Karpas-422 (cell line): ENCODE results near the gene CCDC57. TPM values are rescaled to one million over a fixed set of nuclear protein-coding genes. Genes with fewer than 3 reads are reported as not detected.
"Not testable (repeated sequence)": the region's sequence is repeated elsewhere in the genome, so short reads cannot be mapped to it uniquely, and the experiment has no call there.

Experiments
- DNase-seq: peaks from one replicate; pipeline ENCODE4 v3.0.0-alpha.2; 2015
- H2AFZ ChIP-seq: fragments of 200-600 bp; sonication (generic); 2 replicates; pipeline ENCODE4 v1.6.1; 2014; ENCODE audit warnings: antibody characterized with exemption, low read length, mixed read lengths
- H3K27ac ChIP-seq: fragments of 200-600 bp; sonication (generic); 2 replicates; pipeline ENCODE4 v1.5.1; 2014; ENCODE audit warnings: mild to moderate bottlenecking, low read length, moderate library complexity
- H3K27me3 ChIP-seq: fragments of 200-600 bp; sonication (generic); 2 replicates; pipeline ENCODE4 v1.6.1; 2014; ENCODE audit warnings: low read length, mixed read lengths
- H3K36me3 ChIP-seq: fragments of 200-600 bp; sonication (generic); 2 replicates; pipeline ENCODE4 v1.6.1; 2014; ENCODE audit warnings: low read length, mixed read lengths; ENCODE audit not compliant: insufficient read depth
- H3K4me1 ChIP-seq: fragments of 200-600 bp; sonication (generic); 2 replicates; pipeline ENCODE4 v1.6.1; 2014; ENCODE audit warnings: mild to moderate bottlenecking, low read length, mixed read lengths
- H3K4me2 ChIP-seq: fragments of 200-600 bp; sonication (generic); 2 replicates; pipeline ENCODE4 v1.6.1; 2014; ENCODE audit warnings: low read length, low read depth, mild to moderate bottlenecking; ENCODE audit not compliant: poor library complexity, severe bottlenecking
- H3K4me3 ChIP-seq: fragments of 200-600 bp; sonication (generic); 2 replicates; pipeline ENCODE4 v1.5.1; 2014; ENCODE audit warnings: mild to moderate bottlenecking, antibody characterized with exemption, low read length, mixed read lengths
- H3K79me2 ChIP-seq: fragments of 200-600 bp; sonication (generic); 2 replicates; pipeline ENCODE4 v1.6.1; 2014; ENCODE audit warnings: mild to moderate bottlenecking, low read length, mixed read lengths
- H3K9ac ChIP-seq: fragments of 200-600 bp; sonication (generic); 2 replicates; pipeline ENCODE4 v1.6.0; 2014; ENCODE audit warnings: low read length
- H3K9me2 ChIP-seq: fragments of 200-600 bp; sonication (generic), shearing (Covaris generic); replicated peaks from 2 replicates; pipeline ENCODE4 v1.6.0; 2014; ENCODE audit warnings: mild to moderate bottlenecking, low read length, moderate library complexity; ENCODE audit not compliant: insufficient read depth
- H3K9me3 ChIP-seq: fragments of 300-700, 200-600 bp; sonication (generic); 2 replicates; pipeline ENCODE4 v1.6.1; 2014; ENCODE audit warnings: low read length, mixed read lengths
- H4K20me1 ChIP-seq: fragments of 200-600 bp; sonication (generic); 2 replicates; pipeline ENCODE4 v1.6.1; 2014; ENCODE audit warnings: mild to moderate bottlenecking, antibody characterized with exemption, low read length, low read depth; ENCODE audit not compliant: insufficient read depth
- total RNA-seq: library from RNA; depleted of rRNA; stranded (reverse); fragments of >200 nt; shearing (Covaris generic); gene quantifications from 2 replicates; pipeline ENCODE4 v1.2.3, GENCODE V29; 2014; ENCODE audit warnings: low replicate concordance

The CCDC57 gene
- total RNA-seq, 1 experiment from 2014 or later: 31.3 TPM

DNA sequence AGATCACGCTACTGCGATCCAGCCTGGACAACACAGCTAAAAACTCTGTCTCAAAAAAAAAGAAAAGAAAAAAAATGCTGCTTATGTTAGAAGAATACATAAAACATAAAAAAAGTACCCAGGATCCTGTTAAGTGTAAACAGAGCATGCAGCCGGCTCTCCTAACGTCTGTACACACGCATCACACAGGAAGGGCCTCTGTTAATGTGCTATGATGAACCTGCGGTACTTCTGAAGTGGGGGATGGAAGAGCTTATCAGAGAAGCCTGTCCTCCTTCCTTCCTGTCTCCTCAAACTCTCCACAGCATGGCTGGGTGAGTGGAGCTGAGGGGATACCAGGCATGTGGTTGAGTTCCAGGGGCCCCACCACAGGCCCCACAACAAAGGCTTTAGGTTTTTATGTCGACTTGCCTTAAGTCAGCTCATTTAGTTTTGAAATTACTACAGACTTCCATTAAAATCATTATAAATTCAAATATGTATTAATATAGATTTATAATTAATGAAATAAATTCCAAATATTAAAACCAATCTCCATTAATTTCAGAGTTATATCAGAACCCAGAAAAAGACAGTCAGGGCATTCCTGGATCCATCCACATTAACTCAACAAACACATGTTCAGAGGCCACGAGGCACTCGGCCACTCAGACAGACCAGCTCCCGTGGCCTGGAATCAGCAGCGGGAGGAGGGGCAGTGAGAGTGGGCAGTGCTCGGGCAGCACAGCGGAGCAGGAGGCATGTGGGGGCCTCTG lies 11.7 kb downstream of the CCDC57 start:
- H3K4me1 ChIP-seq: peaks cover 4% of the 10 kb centered on the region
- H3K9me3 ChIP-seq: no peaks in the 10 kb centered on the region
- H4K20me1 ChIP-seq: no peaks in the 10 kb centered on the region
- no peaks in the 10 kb centered on the region for H3K9me2 ChIP-seq
- no peak for DNase-seq
- no peaks in the 10 kb centered on the region for H3K36me3 ChIP-seq
- H2AFZ ChIP-seq: no peak overlapping the region
- H3K9ac ChIP-seq: no peak overlapping the region
- no peak overlapping the region for H3K4me3 ChIP-seq
- H3K27ac ChIP-seq: no peak overlapping the region
- H3K4me2 ChIP-seq: no peak overlapping the region
- no peaks in the 10 kb centered on the region for H3K79me2 ChIP-seq
- no peaks in the 10 kb centered on the region for H3K27me3 ChIP-seq

DNA sequence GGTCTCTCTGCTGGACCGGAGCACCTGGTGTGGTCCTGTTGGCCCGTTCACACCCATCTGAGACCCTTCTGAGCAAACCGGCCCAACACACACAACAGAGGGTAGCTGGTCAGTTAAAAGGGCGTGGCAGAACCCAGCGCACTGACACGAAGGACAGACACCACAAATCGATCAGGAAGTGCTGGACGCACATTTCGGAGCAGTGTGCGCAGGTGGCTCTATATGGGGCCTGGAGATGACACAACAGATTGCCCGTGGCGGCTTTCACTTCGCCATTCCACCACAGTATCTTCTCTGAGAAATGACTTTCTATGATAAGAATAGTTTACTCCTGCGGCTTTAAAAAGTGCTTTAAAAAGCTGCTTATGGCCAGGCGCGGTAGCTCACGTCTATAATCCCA lies 12.5 kb downstream of the CCDC57 start:
- Histone ChIP-seq H3K4me1 (no peaks in the 10 kb centered on the region), H3K4me2 (no peak overlapping the region), H3K9me3 (no peaks in the 10 kb centered on the region), H3K36me3 (no peaks in the 10 kb centered on the region), H3K4me3 (no peak overlapping the region), H3K9me2 (no peaks in the 10 kb centered on the region), H3K27ac (no peak overlapping the region), H3K9ac (no peak overlapping the region), H3K27me3 (no peaks in the 10 kb centered on the region), H3K79me2 (no peaks in the 10 kb centered on the region), H4K20me1 (no peaks in the 10 kb centered on the region), H2AFZ (no peak overlapping the region)
- DNase-seq: no peak

DNA sequence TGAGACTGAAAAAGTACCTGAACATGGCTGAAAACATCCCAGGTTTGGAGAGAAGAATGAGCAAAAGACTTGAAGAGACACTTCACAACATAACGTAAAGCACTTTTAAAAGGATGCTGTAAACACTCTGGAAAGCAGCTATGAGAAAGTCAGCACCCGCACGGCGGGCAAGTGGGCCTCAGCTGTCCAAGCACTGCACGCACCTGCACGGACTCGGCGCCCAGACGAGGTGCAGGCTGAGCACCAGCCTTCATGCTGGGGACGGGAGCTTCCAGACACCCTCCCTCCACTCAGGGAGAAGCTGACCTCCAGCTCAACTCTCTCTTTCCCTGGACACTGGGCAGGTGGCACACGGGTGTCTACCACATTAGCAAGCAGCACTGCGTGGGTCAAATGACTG lies 13.1 kb downstream of the CCDC57 start:
- Histone ChIP-seq H2AFZ (no peak overlapping the region), H3K9me3 (no peaks in the 10 kb centered on the region), H3K4me3 (no peak overlapping the region), H3K36me3 (no peaks in the 10 kb centered on the region), H3K27ac (no peak overlapping the region), H3K4me1 (no peaks in the 10 kb centered on the region), H3K79me2 (no peaks in the 10 kb centered on the region), H3K9ac (no peak overlapping the region), H4K20me1 (no peaks in the 10 kb centered on the region), H3K4me2 (no peak overlapping the region), H3K27me3 (no peaks in the 10 kb centered on the region), H3K9me2 (no peaks in the 10 kb centered on the region)
- DNase-seq: no peak

DNA sequence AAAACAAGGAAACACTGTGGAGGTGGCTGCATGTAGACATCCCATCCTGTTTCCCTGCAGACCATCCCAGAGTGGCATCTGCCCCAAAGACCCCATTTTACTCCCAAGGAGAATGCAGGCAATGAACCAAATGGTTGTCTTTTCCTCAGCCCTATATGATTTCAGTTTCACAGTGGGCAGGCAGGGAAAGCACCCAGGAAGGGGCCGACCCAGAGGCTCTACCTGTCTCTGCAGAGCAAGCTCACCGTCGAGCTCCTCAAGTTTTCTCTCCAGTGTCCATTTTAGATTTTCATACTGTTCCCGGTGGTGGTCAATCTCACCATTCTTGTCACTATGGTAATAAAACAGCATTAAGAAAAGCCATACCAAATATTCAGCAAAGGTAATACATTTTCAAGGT lies 14.6 kb downstream of the CCDC57 start:
- Histone ChIP-seq H3K9ac (no peak overlapping the region), H3K27me3 (no peaks in the 10 kb centered on the region), H3K79me2 (no peaks in the 10 kb centered on the region), H3K36me3 (no peaks in the 10 kb centered on the region), H3K4me3 (no peak overlapping the region), H3K9me2 (no peaks in the 10 kb centered on the region), H3K27ac (no peak overlapping the region), H3K4me1 (no peaks in the 10 kb centered on the region), H2AFZ (no peak overlapping the region), H3K4me2 (no peak overlapping the region), H3K9me3 (no peaks in the 10 kb centered on the region), H4K20me1 (no peaks in the 10 kb centered on the region)
- DNase-seq: no peak

DNA sequence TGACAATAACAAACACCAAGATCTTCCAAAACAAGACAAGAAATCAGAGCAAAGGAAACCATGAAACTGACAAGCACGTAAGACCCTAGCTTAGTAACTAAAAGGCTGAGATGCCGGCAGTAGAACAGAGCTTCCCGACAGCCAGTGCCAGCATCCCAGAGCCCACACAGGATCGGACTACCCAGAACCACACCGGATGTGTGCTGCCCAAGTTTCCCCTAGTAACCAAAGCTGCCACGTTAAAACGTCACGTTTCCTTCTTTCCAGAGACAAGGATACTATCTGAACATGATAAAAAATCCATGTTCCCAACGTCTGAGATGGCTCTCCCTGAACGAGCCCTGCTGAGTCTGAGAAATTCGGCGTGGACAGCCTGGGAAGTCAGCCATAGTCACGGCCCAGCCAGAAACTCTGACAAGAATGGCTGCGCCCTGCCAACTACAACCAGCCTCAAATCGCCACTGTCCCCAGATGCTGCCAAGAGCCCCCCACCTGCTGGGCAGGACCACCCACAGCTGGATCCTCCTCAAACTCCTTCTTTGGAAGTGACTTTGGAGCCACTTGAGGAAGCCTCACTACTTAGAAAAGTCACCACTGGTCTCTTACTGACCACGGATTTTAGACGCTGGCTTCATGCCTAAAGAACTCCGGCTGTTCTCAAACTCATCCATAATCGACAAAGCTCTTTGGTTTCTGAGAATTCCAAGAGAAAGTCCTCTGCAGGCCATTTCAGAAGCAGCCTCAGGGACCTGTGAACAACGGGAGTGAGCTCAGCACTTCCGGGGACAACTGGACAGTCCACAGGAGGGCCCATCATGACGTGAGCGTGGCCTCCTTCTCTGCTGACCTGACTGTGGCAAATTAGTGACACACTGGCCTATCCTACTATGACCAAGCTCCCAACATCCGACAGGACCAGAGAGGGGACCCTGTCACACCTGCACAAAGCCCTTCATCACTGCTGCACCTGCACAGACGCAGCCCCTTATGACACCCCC lies 16.7 kb downstream of the CCDC57 start:
- H3K4me1 ChIP-seq: no peaks in the 10 kb centered on the region
- H3K9me2 ChIP-seq: no peaks in the 10 kb centered on the region
- H3K27me3 ChIP-seq: no peaks in the 10 kb centered on the region
- H3K27ac ChIP-seq: no peak overlapping the region
- no peaks in the 10 kb centered on the region for H4K20me1 ChIP-seq
- H2AFZ ChIP-seq: no peak overlapping the region
- no peak for DNase-seq
- no peaks in the 10 kb centered on the region for H3K79me2 ChIP-seq
- H3K4me2 ChIP-seq: no peak overlapping the region
- H3K36me3 ChIP-seq: no peaks in the 10 kb centered on the region
- H3K4me3 ChIP-seq: no peak overlapping the region
- no peaks in the 10 kb centered on the region for H3K9me3 ChIP-seq
- no peak overlapping the region for H3K9ac ChIP-seq

DNA sequence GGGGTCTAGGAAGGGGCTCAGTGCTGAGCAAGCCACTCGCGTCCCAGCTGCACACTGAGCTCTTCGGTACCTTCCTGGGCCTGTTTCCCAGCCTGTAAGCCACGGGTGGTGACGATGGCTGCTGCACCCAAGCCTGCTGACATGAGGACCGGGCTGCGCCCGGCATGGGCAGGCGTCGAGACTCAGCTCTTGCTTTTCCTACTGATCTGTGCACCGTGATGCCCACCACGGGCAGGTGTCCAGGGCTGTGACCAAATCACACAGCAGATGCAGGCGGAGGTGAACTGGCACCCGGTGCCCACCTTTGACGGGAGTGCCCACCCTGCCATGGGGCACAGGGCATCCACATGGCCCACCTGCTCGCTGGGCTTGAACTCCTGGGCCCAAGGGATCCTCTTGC lies 17.9 kb downstream of the CCDC57 start:
- H3K36me3 ChIP-seq: no peaks in the 10 kb centered on the region
- H3K79me2 ChIP-seq: no peaks in the 10 kb centered on the region
- H4K20me1 ChIP-seq: no peaks in the 10 kb centered on the region
- H3K9me3 ChIP-seq: no peaks in the 10 kb centered on the region
- no peaks in the 10 kb centered on the region for H3K9me2 ChIP-seq
- no peak overlapping the region for H3K4me2 ChIP-seq
- H3K27ac ChIP-seq: no peak overlapping the region
- no peak overlapping the region for H2AFZ ChIP-seq
- no peak overlapping the region for H3K9ac ChIP-seq
- H3K4me3 ChIP-seq: no peak overlapping the region
- DNase-seq: no peak
- no peaks in the 10 kb centered on the region for H3K4me1 ChIP-seq
- no peaks in the 10 kb centered on the region for H3K27me3 ChIP-seq

DNA sequence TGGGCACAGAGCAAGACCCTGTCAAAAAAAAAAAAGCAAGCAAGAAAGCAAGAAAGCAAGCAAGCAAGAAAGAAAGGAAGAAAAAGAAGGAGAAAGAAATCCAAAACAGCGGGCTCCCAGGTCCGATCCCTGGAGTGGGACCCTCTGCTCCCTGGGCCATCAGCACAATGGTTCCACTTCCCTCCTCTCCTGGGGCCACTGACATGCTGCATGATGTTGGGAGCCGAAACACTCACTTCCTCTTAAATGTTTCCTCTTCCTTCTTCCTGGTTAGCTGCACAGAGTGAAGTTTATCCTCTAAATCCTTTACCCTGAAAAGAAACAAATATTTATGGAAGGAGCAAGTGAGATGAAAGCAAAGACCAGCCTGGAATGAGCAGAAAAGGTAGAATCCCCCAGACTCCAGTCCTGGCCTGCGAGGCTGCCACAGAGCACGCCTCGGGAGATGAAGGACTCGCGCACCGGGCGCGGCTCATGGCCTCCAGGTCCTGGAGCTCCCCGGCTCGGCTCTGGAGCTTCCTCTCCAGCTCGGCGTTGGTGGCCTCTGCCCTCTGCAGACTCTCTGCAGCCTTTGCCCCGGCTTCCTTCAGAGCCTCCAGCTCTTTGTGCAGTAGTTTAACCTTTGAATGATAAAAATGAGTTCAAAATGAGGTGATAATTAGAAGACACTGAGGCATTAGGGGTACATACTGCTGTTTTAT lies 19.0 kb downstream of the CCDC57 start:
- Histone ChIP-seq H3K4me2 (no peak overlapping the region), H3K4me1 (no peaks in the 10 kb centered on the region), H3K9ac (no peak overlapping the region), H3K27ac (no peak overlapping the region), H3K27me3 (no peaks in the 10 kb centered on the region), H2AFZ (no peak overlapping the region), H4K20me1 (no peaks in the 10 kb centered on the region), H3K79me2 (no peaks in the 10 kb centered on the region), H3K9me2 (no peaks in the 10 kb centered on the region), H3K36me3 (no peaks in the 10 kb centered on the region), H3K9me3 (no peaks in the 10 kb centered on the region), H3K4me3 (no peak overlapping the region)
- DNase-seq: no peak

DNA sequence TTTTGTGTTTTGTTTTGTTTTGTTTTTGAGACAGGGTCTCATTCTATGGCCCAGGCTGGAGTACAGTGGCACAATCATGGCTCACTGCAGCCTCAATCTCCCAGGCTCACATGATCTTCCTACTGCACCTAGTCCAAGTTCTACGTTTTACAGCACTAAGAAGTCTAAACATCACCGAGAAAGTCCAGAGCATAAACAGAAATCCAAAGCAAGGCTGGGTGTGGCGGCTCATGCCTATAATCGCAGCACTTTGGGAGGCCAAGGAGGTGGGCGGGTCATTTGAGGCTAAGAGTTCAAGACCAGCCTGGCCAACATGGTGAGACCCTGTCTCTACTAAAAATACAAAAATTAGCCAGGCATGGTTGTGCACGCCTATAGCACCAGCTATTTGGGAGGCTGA lies 19.6 kb downstream of the CCDC57 start:
- H3K4me1 ChIP-seq, H4K20me1 ChIP-seq, H3K9me2 ChIP-seq, DNase-seq, H2AFZ ChIP-seq, H3K79me2 ChIP-seq, H3K9me3 ChIP-seq, H3K9ac ChIP-seq, H3K27me3 ChIP-seq, H3K4me3 ChIP-seq, H3K4me2 ChIP-seq, H3K36me3 ChIP-seq, H3K27ac ChIP-seq: not testable (repeated sequence)
